CD14-positive monocyte (primary cell): Measurements from ENCODE around the gene BLVRB. TPM values are rescaled to one million over a fixed set of nuclear protein-coding genes. Genes with fewer than 3 reads are reported as not detected.
A peak's percentile ranks its signal among the peaks of the same experiment; 100 is the strongest.

Experiments
- DNase-seq, 3 donors: peaks; one replicate each; pipeline ENCODE4 v3.0.0-alpha.2; 2011 to 2022
- H2AFZ ChIP-seq: 2 replicates; pipeline ENCODE4 v1.6.0; 2012; ENCODE audit warnings: mild to moderate bottlenecking, low read depth, low read length, inconsistent platforms; ENCODE audit not compliant: insufficient read depth, poor library complexity, severe bottlenecking
- H3K27ac ChIP-seq, 2 donors: 1 replicate in 1 of 2; 2 replicates in 1 of 2; pipeline ENCODE4 v1.5.1; 2012 to 2013; ENCODE audit warnings: low read length in 2 of 2, control low read depth in 1 of 2, inconsistent platforms in 1 of 2, low read depth in 1 of 2, mild to moderate bottlenecking in 1 of 2
- H3K27me3 ChIP-seq, 2 donors: one replicate each; pipeline versions ENCODE4 v1.6.0 to v1.6.1; 2011 to 2013; ENCODE audit warnings: low read length in 2 of 2; ENCODE audit not compliant: control insufficient read depth in 2 of 2, insufficient read depth in 2 of 2
- H3K36me3 ChIP-seq, 2 donors: replicated peaks in 1 of 2; 1 replicate in 1 of 2; 2 replicates in 1 of 2; pipeline versions ENCODE4 v1.5.1 to v1.6.1; 2012 to 2013; ENCODE audit warnings: low read length in 2 of 2, control low read depth in 1 of 2, inconsistent platforms in 1 of 2, mild to moderate bottlenecking in 1 of 2; ENCODE audit not compliant: insufficient read depth in 2 of 2, control insufficient read depth in 1 of 2
- H3K4me1 ChIP-seq, 2 donors: 1 replicate in 1 of 2; 2 replicates in 1 of 2; pipeline versions ENCODE4 v1.5.1 to v1.6.1; 2012 to 2013; ENCODE audit warnings: low read length in 2 of 2, control low read depth in 1 of 2, inconsistent platforms in 1 of 2, mild to moderate bottlenecking in 1 of 2, moderate library complexity in 1 of 2; ENCODE audit not compliant: insufficient read depth in 2 of 2, control insufficient read depth in 1 of 2
- H3K4me2 ChIP-seq: replicated peaks from 2 replicates; pipeline ENCODE3; 2012; ENCODE audit warnings: low read length, moderate library complexity, mild to moderate bottlenecking; ENCODE audit not compliant: poor library complexity, severe bottlenecking; ENCODE audit errors: extremely low read depth
- H3K4me3 ChIP-seq, 3 experiments: fragments of 200-600 bp in 1 of 3; sonication (generic) in 1 of 3; replicated peaks in 1 of 3; 1 replicate in 2 of 3; 2 replicates in 1 of 3; pipeline ENCODE4 v1.5.1; 2011 to 2013; ENCODE audit warnings: low read length in 3 of 3, mild to moderate bottlenecking in 3 of 3, control low read depth in 2 of 3, low read depth in 2 of 3, inconsistent platforms in 1 of 3, moderate library complexity in 1 of 3
- H3K79me2 ChIP-seq: 2 replicates; pipeline ENCODE4 v1.6.0; 2012; ENCODE audit warnings: mild to moderate bottlenecking, control low read depth, inconsistent platforms, low read length, moderate library complexity; ENCODE audit not compliant: insufficient read depth
- H3K9ac ChIP-seq: 2 replicates; pipeline ENCODE4 v1.6.0; 2017; ENCODE audit warnings: low read length, mild to moderate bottlenecking; ENCODE audit not compliant: insufficient read depth, poor library complexity, severe bottlenecking
- H3K9me3 ChIP-seq, 2 donors: replicated peaks in 1 of 2; 1 replicate in 1 of 2; 2 replicates in 1 of 2; pipeline versions ENCODE4 v1.5.1 to v1.6.1; 2012 to 2013; ENCODE audit warnings: low read length in 2 of 2, control low read depth in 1 of 2; ENCODE audit not compliant: control insufficient read depth in 1 of 2, insufficient read depth in 1 of 2
- H4K20me1 ChIP-seq: 2 replicates; pipeline ENCODE4 v1.6.0; 2012; ENCODE audit warnings: mild to moderate bottlenecking, low read length, control low read depth, moderate library complexity; ENCODE audit not compliant: insufficient read depth
- H3K27ac Mint-ChIP-seq, 7 donors: one replicate each; pipeline ENCODE4 v1.8.0; 2020; ENCODE audit warnings: mild to moderate bottlenecking in 7 of 7, mixed read lengths in 7 of 7, moderate library complexity in 6 of 7, inconsistent platforms in 2 of 7
- H3K27me3 Mint-ChIP-seq, 3 donors: one replicate each; pipeline ENCODE4 v1.8.0; 2021 to 2022; ENCODE audit warnings: low read depth in 3 of 3, mild to moderate bottlenecking in 3 of 3, mixed read lengths in 3 of 3, moderate library complexity in 3 of 3, inconsistent platforms in 1 of 3
- H3K36me3 Mint-ChIP-seq, 2 donors: one replicate each; pipeline ENCODE4 v1.8.0; 2020; ENCODE audit warnings: mixed read lengths in 2 of 2, inconsistent platforms in 1 of 2, mild to moderate bottlenecking in 1 of 2
- H3K4me1 Mint-ChIP-seq: one replicate; pipeline ENCODE4 v1.8.0; 2020; ENCODE audit warnings: mild to moderate bottlenecking, mixed read lengths
- H3K4me3 Mint-ChIP-seq, 2 donors: one replicate each; pipeline ENCODE4 v1.8.0; 2020; ENCODE audit warnings: mild to moderate bottlenecking in 2 of 2, mixed read lengths in 2 of 2, moderate library complexity in 1 of 2
- H3K9me3 Mint-ChIP-seq, 7 donors: one replicate each; pipeline ENCODE4 v1.8.0; 2020 to 2022; ENCODE audit warnings: mixed read lengths in 7 of 7, mild to moderate bottlenecking in 6 of 7, moderate library complexity in 6 of 7, inconsistent platforms in 2 of 7
- WGBS: methylation state at CpG from one replicate; pipeline ENCODE4 v1.1.5; 2013; ENCODE audit warnings: missing lambda C conversion rate; ENCODE audit not compliant: insufficient coverage; 5-methylcytosine and 5-hydroxymethylcytosine counted together
- intact Hi-C, 2 donors: fragments of 100-400 bp; cut with micrococcal nuclease; formaldehyde crosslinking; loops; one replicate each; pipeline versions ENCODE4 v1.15.0 to v1.15.1; 2023
- polyA plus RNA-seq, 3 donors: library from polyadenylated mRNA; depleted of rRNA in 1 of 3; unstranded in 2 of 3; stranded (reverse) in 1 of 3; fragments of 300-500 nt in 2 of 3; fragments of >200 nt in 1 of 3; fragmentation: Illumina TruSeq in 2 of 3; gene quantifications; 1 replicate in 2 of 3; 2 replicates in 1 of 3; pipeline ENCODE4 v1.2.3, GENCODE V29; 2012 to 2021
- TF ChIP-seq, protein P1 (sequence below): fragments of 200-600 bp; IDR thresholded peaks from one replicate; pipeline ENCODE4 v1.8.0; 2022; ENCODE audit warnings: antibody characterized with exemption, mild to moderate bottlenecking

Gene BLVRB
- polyA plus RNA-seq, 3 donors, result 299 to 625 (median 601) TPM

DNA sequence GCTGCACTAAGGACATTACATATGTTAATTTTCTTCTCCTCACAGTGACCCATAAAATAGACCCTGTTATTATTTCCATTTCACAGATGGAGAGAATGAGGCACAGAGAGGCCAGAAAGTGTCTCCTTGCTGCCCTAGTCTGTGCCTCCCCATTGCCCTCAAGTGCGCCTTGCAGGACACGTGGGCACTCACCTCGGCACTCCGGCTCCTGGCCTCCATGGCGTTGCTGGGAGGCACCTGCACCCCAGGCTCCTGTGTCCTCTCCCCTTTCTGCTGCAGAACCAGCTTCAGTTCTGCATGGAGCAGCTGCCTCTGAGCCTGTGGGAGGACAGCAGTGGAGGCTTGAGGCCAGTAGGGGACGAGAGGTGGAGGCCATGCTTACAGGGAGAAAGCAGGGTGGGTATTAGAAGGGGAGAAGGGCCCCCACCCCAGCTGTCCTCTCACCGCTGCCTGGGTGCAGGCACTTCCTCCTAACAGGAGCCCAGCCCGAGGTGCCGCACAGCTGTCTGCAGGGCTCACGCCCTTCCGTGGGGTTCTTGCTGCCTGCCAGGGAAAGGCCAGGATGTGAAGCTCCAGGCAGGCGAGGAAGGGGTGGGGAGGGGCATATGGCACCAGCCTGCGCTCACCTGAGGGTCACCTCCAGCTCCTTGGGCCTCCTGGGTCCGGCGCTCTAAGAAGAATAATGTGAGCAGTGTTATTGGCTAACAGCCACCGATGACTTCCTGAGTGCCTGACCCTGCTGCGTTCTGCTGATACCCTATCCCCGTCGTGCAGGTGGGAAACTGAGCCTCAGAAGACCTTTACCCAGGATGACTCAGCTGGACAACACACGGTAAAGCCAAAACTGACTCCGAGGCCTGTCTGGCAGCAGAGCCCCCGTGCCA is 57.6 kb downstream of the BLVRB start:
- Histone ChIP-seq H4K20me1 (no peaks in the 10 kb centered on the region), H3K9me3 (no peaks in the 10 kb centered on the region), H3K9ac (no peak overlapping the region), H3K36me3 (no peaks in the 10 kb centered on the region), H3K27me3 (no peaks in the 10 kb centered on the region), H3K79me2 (no peaks in the 10 kb centered on the region), H3K4me3 (peak overlapping the region in 1 of 3 experiments; percentile 37), H3K4me1 (peaks cover 19 to 23% of the 10 kb centered on the region in 2 donors), H3K27ac (no peak overlapping the region), H2AFZ (peak overlapping the region; percentile 79), H3K4me2 (peak overlapping the region; percentile 49)
- Mint-ChIP-seq H3K36me3 (no peaks in the 10 kb centered on the region), H3K4me3 (peak overlapping the region; percentile 9 to 78), H3K27me3 (peaks cover under 1 to 8% (median 5%) of the 10 kb centered on the region in 3 donors), H3K4me1 (peaks cover 27% of the 10 kb centered on the region), H3K27ac (peak overlapping the region in 1 of 7 donors; percentile 73), H3K9me3 (peaks cover 0 to 2% (median 0%) of the 10 kb centered on the region in 7 donors)
- TF ChIP-seq, protein P1, sequence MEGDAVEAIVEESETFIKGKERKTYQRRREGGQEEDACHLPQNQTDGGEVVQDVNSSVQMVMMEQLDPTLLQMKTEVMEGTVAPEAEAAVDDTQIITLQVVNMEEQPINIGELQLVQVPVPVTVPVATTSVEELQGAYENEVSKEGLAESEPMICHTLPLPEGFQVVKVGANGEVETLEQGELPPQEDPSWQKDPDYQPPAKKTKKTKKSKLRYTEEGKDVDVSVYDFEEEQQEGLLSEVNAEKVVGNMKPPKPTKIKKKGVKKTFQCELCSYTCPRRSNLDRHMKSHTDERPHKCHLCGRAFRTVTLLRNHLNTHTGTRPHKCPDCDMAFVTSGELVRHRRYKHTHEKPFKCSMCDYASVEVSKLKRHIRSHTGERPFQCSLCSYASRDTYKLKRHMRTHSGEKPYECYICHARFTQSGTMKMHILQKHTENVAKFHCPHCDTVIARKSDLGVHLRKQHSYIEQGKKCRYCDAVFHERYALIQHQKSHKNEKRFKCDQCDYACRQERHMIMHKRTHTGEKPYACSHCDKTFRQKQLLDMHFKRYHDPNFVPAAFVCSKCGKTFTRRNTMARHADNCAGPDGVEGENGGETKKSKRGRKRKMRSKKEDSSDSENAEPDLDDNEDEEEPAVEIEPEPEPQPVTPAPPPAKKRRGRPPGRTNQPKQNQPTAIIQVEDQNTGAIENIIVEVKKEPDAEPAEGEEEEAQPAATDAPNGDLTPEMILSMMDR, result no peak
- 35% methylated on average over 20 of the region's 22 CpGs for WGBS
- intact Hi-C loops, result no loop called here
- DNase-seq, result peak in 1 of 3 donors; percentile 25

DNA sequence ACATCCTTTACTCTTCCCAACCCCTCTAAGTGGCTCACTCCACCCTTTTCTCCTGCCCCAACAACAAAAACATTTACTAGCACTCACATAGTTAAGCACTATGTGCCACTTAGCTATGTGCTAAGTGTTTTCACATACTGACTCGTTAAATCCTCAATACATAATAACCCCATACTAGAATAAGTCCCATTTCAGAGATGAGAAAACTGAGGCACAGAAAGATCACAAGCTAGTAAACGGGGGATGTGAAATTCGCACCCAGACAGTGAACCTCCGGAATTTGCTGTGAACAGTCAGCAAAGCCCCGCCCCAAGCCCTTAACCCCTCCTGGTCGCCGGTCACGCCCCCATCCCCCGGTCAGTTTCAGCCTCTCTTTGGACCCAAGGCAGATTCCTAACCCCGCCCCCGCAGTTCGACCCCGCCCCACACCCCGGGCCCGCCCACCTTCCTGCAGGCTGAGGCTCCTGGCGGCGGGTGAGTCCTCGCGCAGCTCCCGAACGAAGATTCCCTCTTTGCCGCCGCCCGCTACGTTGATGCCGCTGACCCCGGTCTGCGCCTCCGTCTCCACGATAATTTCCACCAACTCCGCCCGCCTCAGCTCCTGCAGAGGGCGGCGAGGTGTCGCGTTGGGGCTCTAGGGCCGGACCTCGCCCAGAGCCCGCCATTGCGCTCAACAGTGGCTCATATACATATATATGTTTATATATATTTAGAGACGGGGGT is 62.1 kb downstream of the BLVRB start:
- Histone ChIP-seq H3K4me1 (peaks cover 23 to 31% of the 10 kb centered on the region in 2 donors), H3K79me2 (no peaks in the 10 kb centered on the region), H3K4me3 (peak overlapping the region; percentile 27 to 82 (median 76)), H3K27ac (peak overlapping the region; percentile 48 to 67), H3K9ac (peak overlapping the region; percentile 57), H3K27me3 (no peaks in the 10 kb centered on the region), H3K9me3 (no peaks in the 10 kb centered on the region), H3K36me3 (no peaks in the 10 kb centered on the region), H2AFZ (peak overlapping the region; percentile 91), H4K20me1 (no peaks in the 10 kb centered on the region), H3K4me2 (peak overlapping the region; percentile 91)
- H3K27me3 Mint-ChIP-seq, result peaks cover 2 to 12% (median 2%) of the 10 kb centered on the region in 3 donors
- peaks cover 27% of the 10 kb centered on the region for H3K4me1 Mint-ChIP-seq
- H3K27ac Mint-ChIP-seq, result peak overlapping the region; percentile 77 to 97 (median 85)
- peaks cover 0 to 3% of the 10 kb centered on the region in 2 donors for H3K36me3 Mint-ChIP-seq
- intact Hi-C loops, result loop anchor here in 1 of 2 donors (5.0 kb wide), 1 partner anchor 56 kb away; the partner anchor contains the start of genes C19orf47 and PLD3
- 1% methylated on average over 11 of the region's 41 CpGs for WGBS
- TF ChIP-seq, protein P1, result no peak
- peak; percentile 71 to 87 (median 81) for DNase-seq
- H3K4me3 Mint-ChIP-seq, result peak overlapping the region; percentile 89 to 99
- H3K9me3 Mint-ChIP-seq, result peaks cover 0 to 3% (median 0%) of the 10 kb centered on the region in 7 donors
